ENCODE measurements around the gene CFD. TPM values are rescaled to one million over a fixed set of nuclear protein-coding genes. Genes with fewer than 3 reads are reported as not detected.
"Not testable (repeated sequence)": the region's sequence is repeated elsewhere in the genome, so short reads cannot be mapped to it uniquely, and the experiment has no call there.

The CFD gene
- total RNA-seq, result 139 TPM

- no peak for DNase-seq (ENCODE audit: low spot score)
Observed at GRCh38 chr19:858868-859843, at the start of gene CFD. TSS of gene CFD (plus strand) at chr19:859664. CDS start at chr19:859690, 26 bp downstream.

- DNase-seq (ENCODE audit: low spot score), result no peak
Observed at GRCh38 chr19:810077-810855, 49.2 kb upstream of the CFD start.

GRCh38 chr19:810883-811489, 48.5 kb upstream of the CFD start:
- no peak for DNase-seq (ENCODE audit: low spot score)

GRCh38 chr19:811506-812048, 47.9 kb upstream of the CFD start:
- DNase-seq (ENCODE audit: low spot score), result no peak

DNA sequence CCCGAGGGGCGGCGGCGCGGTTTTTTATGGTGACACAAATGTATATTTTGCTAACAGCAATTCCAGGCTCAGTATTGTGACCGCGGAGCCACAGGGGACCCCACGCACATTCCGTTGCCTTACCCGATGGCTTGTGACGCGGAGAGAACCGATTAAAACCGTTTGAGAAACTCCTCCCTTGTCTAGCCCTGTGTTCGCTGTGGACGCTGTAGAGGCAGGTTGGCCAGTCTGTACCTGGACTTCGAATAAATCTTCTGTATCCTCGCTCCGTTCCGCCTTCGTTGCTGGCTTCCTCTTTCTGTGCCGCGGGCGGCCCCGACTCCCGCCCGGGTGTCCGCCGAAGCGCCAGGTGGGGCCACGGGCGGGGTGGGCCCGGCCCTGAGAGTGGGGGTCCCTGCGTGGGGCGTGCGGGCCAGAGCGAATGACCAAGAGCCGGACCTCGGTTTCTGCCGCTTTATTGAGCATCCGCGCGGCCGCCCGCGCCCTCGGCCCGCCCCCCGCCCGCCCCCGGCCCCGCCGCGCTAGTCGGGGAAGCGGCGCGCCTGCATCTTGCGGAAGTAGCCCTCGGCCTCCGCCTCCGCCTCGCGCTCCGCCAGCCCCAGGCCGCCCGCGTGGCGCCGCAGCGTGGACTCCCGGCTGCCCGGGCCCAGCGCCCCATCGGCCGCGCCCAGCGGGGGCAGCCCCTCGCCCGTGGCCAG, 47.3 kb upstream of the CFD start:
- no peak for DNase-seq (ENCODE audit: low spot score)

- no peak for DNase-seq (ENCODE audit: low spot score)
Observed at GRCh38 chr19:812747-813218, 46.7 kb upstream of the CFD start.

DNA sequence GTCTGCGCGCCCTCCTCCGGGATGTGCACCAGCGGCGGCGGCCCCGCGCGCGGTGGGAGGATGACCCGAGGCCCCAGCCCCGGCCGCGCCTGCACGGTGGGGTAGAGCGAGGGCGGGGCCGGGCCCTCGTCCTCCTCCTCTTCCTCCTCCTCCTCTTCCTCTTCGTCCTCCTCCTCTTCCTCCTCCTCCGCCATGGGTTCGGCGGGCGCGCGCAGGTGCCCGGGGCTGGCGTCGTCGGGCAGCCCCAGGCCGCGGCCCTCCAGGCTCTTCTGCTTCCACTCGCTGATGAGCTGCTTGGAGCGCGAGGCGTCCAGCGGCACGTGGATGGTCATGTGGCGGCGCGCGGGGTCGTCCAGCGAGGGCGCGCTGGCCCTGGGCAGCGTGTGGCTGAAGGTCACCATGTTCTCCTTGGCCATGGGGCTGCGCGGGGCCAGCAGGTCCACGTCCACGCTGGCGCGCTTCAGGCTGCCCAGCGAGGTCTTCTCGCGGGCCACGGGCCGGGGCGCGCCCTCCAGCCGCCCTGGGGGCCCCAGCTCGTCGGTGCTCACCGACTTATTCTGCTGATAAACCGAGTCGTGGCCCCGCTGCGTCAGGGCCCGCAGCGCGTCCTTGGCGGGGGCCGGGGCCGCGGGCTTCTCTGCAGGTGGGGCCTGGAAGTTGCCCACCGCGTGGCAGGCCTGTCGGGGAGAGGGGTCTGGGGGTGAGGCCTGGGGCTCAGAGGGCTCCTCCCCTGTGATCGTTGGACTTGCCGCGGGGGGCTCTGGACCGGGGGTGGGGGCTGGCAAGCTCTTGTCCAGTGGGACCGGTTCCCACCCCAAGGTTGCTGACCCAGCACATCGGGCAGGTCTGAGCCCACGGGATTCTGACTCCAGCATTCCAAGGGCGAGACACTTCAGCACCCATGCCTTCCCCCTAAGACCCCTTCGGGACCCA, 46.0 kb upstream of the CFD start:
- DNase-seq (ENCODE audit: low spot score), result no peak

GRCh38 chr19:814152-815078, 45.0 kb upstream of the CFD start:
- DNase-seq (ENCODE audit: low spot score), result no peak

- DNase-seq (ENCODE audit: low spot score), result no peak
Observed at GRCh38 chr19:815079-815774, 44.2 kb upstream of the CFD start.

- no peak for DNase-seq (ENCODE audit: low spot score)
Observed at GRCh38 chr19:815775-816499, 43.5 kb upstream of the CFD start.

GRCh38 chr19:816500-816857, 43.0 kb upstream of the CFD start:
- no peak for DNase-seq (ENCODE audit: low spot score)

- not testable (repeated sequence) for DNase-seq (ENCODE audit: low spot score)
Observed at GRCh38 chr19:820212-820611, 39.3 kb upstream of the CFD start.

- no peak for DNase-seq (ENCODE audit: low spot score)
Observed at GRCh38 chr19:821231-821824, 38.1 kb upstream of the CFD start.

GRCh38 chr19:821825-822503, 37.5 kb upstream of the CFD start, which contains the start of gene PLPPR3:
TSS of gene PLPPR3 (minus strand) at chr19:821955. CDS start at chr19:821559, 396 bp downstream.
- DNase-seq (ENCODE audit: low spot score), result no peak

- DNase-seq (ENCODE audit: low spot score), result no peak
Observed at GRCh38 chr19:823565-824121, 35.8 kb upstream of the CFD start.

GRCh38 chr19:824885-825284, 34.6 kb upstream of the CFD start:
- DNase-seq (ENCODE audit: low spot score), result no peak

Measured in ureter (tissue), 1 donor.